ENCODE results near the gene FOSB.
"Not testable (repeated sequence)": the region's sequence is repeated elsewhere in the genome, so short reads cannot be mapped to it uniquely, and the experiment has no call there.

Gene FOSB

GRCh38 chr19:45506989-45507871, 39.4 kb downstream of the FOSB start, which contains the start of gene VASP:
TSS of gene VASP (plus strand) at chr19:45507479. CDS start at chr19:45507772, 293 bp downstream.
- peak; percentile 87 for DNase-seq

- no peak for DNase-seq
Measured at GRCh38 chr19:45507872-45508416, 40.1 kb downstream of the FOSB start.

- DNase-seq, result no peak
Measured at GRCh38 chr19:45508417-45508860, 40.6 kb downstream of the FOSB start.

GRCh38 chr19:45508861-45509691, 41.3 kb downstream of the FOSB start:
- peak; percentile 72 for DNase-seq

GRCh38 chr19:45509692-45510015, 41.9 kb downstream of the FOSB start:
- no peak for DNase-seq

- DNase-seq, result not testable (repeated sequence)
Measured at GRCh38 chr19:45510352-45510751, 42.6 kb downstream of the FOSB start.

- no peak for DNase-seq
Measured at GRCh38 chr19:45511074-45511473, 43.3 kb downstream of the FOSB start.

- no peak for DNase-seq
Measured at GRCh38 chr19:45512881-45513483, 45.2 kb downstream of the FOSB start.

GRCh38 chr19:45514376-45515051, 46.7 kb downstream of the FOSB start:
- no peak for DNase-seq

- no peak for DNase-seq
Measured at GRCh38 chr19:45515081-45515624, 47.4 kb downstream of the FOSB start.

- DNase-seq, result no peak
Measured at GRCh38 chr19:45515807-45516401, 48.1 kb downstream of the FOSB start.

- DNase-seq, result no peak
Measured at GRCh38 chr19:45517238-45517637, 49.4 kb downstream of the FOSB start.

- no peak for DNase-seq
Measured at GRCh38 chr19:45517641-45518468, 50.1 kb downstream of the FOSB start.

- DNase-seq, result no peak
Measured at GRCh38 chr19:45518469-45518826, 50.7 kb downstream of the FOSB start.

- DNase-seq, result no peak
Measured at GRCh38 chr19:45522010-45522941, 54.5 kb downstream of the FOSB start.

- peak; percentile 81 for DNase-seq
Measured at GRCh38 chr19:45523642-45524256, 56.0 kb downstream of the FOSB start.

- no peak for DNase-seq
Measured at GRCh38 chr19:45524575-45525129, 56.9 kb downstream of the FOSB start.
